Measurements from ENCODE around the gene TMEM266.
A peak's percentile ranks its signal among the peaks of the same experiment; 100 is the strongest.
"Not testable (repeated sequence)": the region's sequence is repeated elsewhere in the genome, so short reads cannot be mapped to it uniquely, and the experiment has no call there.

TMEM266 gene

DNA sequence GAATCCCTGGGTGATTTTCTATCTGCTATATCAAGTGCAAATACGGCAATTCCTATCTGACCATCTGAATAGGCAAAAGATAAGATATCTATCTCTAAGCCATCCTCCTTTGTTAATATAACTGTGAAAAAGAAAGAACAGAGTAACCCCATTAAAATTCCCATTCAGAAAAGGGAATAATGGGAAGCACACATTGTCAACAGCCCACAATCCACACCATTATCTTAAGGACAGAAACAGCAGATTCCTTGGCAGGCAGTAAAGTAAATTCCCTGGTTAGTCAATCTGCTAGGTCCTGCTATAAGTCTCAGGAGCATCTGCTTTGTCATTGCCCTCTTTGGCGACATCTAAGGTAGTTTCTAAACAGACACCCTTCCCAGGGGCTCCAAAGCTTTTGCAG, 25.7 kb upstream of the TMEM266 start:
- Histone ChIP-seq H3K9me3 (ENCODE audit: low read depth, low read length) (no peaks in the 10 kb centered on the region), H3K27ac (no peak overlapping the region), H3K36me3 (ENCODE audit: insufficient read depth, low read length) (no peaks in the 10 kb centered on the region), H3K4me3 (no peak overlapping the region), H3K9ac (ENCODE audit: insufficient read length) (no peak overlapping the region)
- TF ChIP-seq EZH2 (IDR thresholded peaks at IDR 0.05), result no peak
- TF ChIP-seq FOXP2 (optimal IDR thresholded peaks at IDR 0.05; ENCODE audit: control extremely low read depth, extremely low read length, insufficient read depth), result no peak
- no peak for TF ChIP-seq POLR2AphosphoS5 (IDR thresholded peaks at IDR 0.05; ENCODE audit: borderline replicate concordance, low read depth, low read length)
- no peak for DNase-seq (ENCODE audit: low read depth, low spot score)

- DNase-seq (ENCODE audit: low read depth, low spot score), result no peak
- Histone ChIP-seq H3K4me3 (no peak overlapping the region), H3K27ac (no peak overlapping the region), H3K9ac (ENCODE audit: insufficient read length) (no peak overlapping the region), H3K9me3 (ENCODE audit: low read depth, low read length) (no peaks in the 10 kb centered on the region), H3K36me3 (ENCODE audit: insufficient read depth, low read length) (no peaks in the 10 kb centered on the region)
- TF ChIP-seq FOXP2 (optimal IDR thresholded peaks at IDR 0.05; ENCODE audit: control extremely low read depth, extremely low read length, insufficient read depth) (no peak), POLR2AphosphoS5 (IDR thresholded peaks at IDR 0.05; ENCODE audit: borderline replicate concordance, low read depth, low read length) (no peak), EZH2 (IDR thresholded peaks at IDR 0.05) (no peak)
Measured at GRCh38 chr15:76035593-76035992, 24.2 kb upstream of the TMEM266 start.

GRCh38 chr15:76038512-76038911, 21.3 kb upstream of the TMEM266 start:
- H3K36me3 ChIP-seq (ENCODE audit: insufficient read depth, low read length), result no peaks in the 10 kb centered on the region
- no peak for TF ChIP-seq FOXP2 (optimal IDR thresholded peaks at IDR 0.05; ENCODE audit: control extremely low read depth, extremely low read length, insufficient read depth)
- TF ChIP-seq POLR2AphosphoS5 (IDR thresholded peaks at IDR 0.05; ENCODE audit: borderline replicate concordance, low read depth, low read length), result no peak
- TF ChIP-seq EZH2 (IDR thresholded peaks at IDR 0.05), result no peak
- no peak overlapping the region for H3K9ac ChIP-seq (ENCODE audit: insufficient read length)
- no peak overlapping the region for H3K27ac ChIP-seq
- H3K4me3 ChIP-seq, result no peak overlapping the region
- H3K9me3 ChIP-seq (ENCODE audit: low read depth, low read length), result no peaks in the 10 kb centered on the region
- DNase-seq (ENCODE audit: low read depth, low spot score), result no peak

DNA sequence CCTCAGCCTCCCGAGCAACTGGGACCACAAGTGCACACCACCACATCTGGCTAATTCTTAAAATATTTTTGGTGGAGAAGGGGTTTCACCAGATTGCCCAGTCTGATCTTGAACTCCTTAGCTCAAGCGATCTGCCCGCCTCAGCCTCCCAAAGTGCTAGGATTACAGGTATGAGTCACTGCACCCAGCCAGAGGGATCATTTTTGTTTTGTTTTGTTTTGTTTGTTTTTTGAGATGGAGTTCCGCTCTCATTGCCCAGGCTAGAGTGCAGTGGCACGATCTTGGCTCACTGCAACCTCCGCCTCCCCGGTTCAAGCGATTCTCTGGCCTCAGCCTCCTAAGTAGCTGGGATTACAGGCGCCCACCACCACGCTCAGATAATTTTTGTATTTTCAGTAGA, 5.6 kb upstream of the TMEM266 start:
- not testable (repeated sequence) for DNase-seq (ENCODE audit: low read depth, low spot score); H3K36me3 ChIP-seq (ENCODE audit: insufficient read depth, low read length); H3K9me3 ChIP-seq (ENCODE audit: low read depth, low read length); H3K9ac ChIP-seq (ENCODE audit: insufficient read length); H3K27ac ChIP-seq; H3K4me3 ChIP-seq

DNA sequence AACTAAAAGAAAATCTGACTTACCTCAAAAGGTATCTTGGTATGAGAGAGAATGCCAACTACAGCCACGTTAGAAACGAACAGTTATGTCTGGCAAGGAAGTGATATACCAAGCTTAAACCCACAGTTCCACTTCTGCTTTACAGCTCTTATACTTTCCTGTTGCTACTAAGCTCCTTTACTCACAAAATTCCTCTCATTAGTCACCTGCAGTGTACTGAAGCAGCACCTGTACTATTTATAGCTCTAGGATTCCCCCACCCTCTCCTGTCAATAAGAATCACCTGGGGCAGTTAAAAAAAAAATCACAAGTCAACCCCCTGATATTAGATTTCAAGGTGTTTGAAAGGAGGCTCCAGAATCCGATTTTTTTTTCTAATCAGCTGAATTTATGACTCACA, 2.9 kb upstream of the TMEM266 start:
- DNase-seq (ENCODE audit: low read depth, low spot score), result no peak
- Histone ChIP-seq H3K36me3 (ENCODE audit: insufficient read depth, low read length) (no peaks in the 10 kb centered on the region), H3K9me3 (ENCODE audit: low read depth, low read length) (no peaks in the 10 kb centered on the region), H3K4me3 (peak overlapping the region; percentile 62; the same call in 1 of the 2 replicates), H3K9ac (ENCODE audit: insufficient read length) (no peak overlapping the region), H3K27ac (no peak overlapping the region)
- TF ChIP-seq POLR2AphosphoS5 (IDR thresholded peaks at IDR 0.05; ENCODE audit: borderline replicate concordance, low read depth, low read length), result no peak
- no peak for TF ChIP-seq FOXP2 (optimal IDR thresholded peaks at IDR 0.05; ENCODE audit: control extremely low read depth, extremely low read length, insufficient read depth)
- TF ChIP-seq EZH2 (IDR thresholded peaks at IDR 0.05), result no peak

- H3K9me3 ChIP-seq (ENCODE audit: low read depth, low read length), result no peaks in the 10 kb centered on the region
- H3K27ac ChIP-seq, result no peak overlapping the region
- H3K9ac ChIP-seq (ENCODE audit: insufficient read length), result no peak overlapping the region
- no peak for TF ChIP-seq EZH2 (IDR thresholded peaks at IDR 0.05)
- no peak for TF ChIP-seq FOXP2 (optimal IDR thresholded peaks at IDR 0.05; ENCODE audit: control extremely low read depth, extremely low read length, insufficient read depth)
- no peak for TF ChIP-seq POLR2AphosphoS5 (IDR thresholded peaks at IDR 0.05; ENCODE audit: borderline replicate concordance, low read depth, low read length)
- H3K4me3 ChIP-seq, result peak overlapping the region; percentile 62
- DNase-seq (ENCODE audit: low read depth, low spot score), result no peak
- H3K36me3 ChIP-seq (ENCODE audit: insufficient read depth, low read length), result no peaks in the 10 kb centered on the region
Measured at GRCh38 chr15:76057332-76058000, 2.3 kb upstream of the TMEM266 start.

- H3K9me3 ChIP-seq (ENCODE audit: low read depth, low read length), result no peaks in the 10 kb centered on the region
- peak overlapping the region; percentile 79 for H3K4me3 ChIP-seq
- no peaks in the 10 kb centered on the region for H3K36me3 ChIP-seq (ENCODE audit: insufficient read depth, low read length)
- H3K9ac ChIP-seq (ENCODE audit: insufficient read length), result no peak overlapping the region
- no peak for TF ChIP-seq EZH2 (IDR thresholded peaks at IDR 0.05)
- no peak for TF ChIP-seq FOXP2 (optimal IDR thresholded peaks at IDR 0.05; ENCODE audit: control extremely low read depth, extremely low read length, insufficient read depth)
- no peak for TF ChIP-seq POLR2AphosphoS5 (IDR thresholded peaks at IDR 0.05; ENCODE audit: borderline replicate concordance, low read depth, low read length)
- no peak overlapping the region for H3K27ac ChIP-seq
- DNase-seq (ENCODE audit: low read depth, low spot score), result no peak
Measured at GRCh38 chr15:76058714-76059319, 968 bp upstream of the TMEM266 start.

GRCh38 chr15:76060118-76060989, 569 bp downstream of the TMEM266 start:
- TF ChIP-seq POLR2AphosphoS5 (IDR thresholded peaks at IDR 0.05; ENCODE audit: borderline replicate concordance, low read depth, low read length), result no peak
- TF ChIP-seq FOXP2 (optimal IDR thresholded peaks at IDR 0.05; ENCODE audit: control extremely low read depth, extremely low read length, insufficient read depth), result no peak
- no peak for TF ChIP-seq EZH2 (IDR thresholded peaks at IDR 0.05)
- H3K36me3 ChIP-seq (ENCODE audit: insufficient read depth, low read length), result no peaks in the 10 kb centered on the region
- peak overlapping the region; percentile 75 for H3K4me3 ChIP-seq
- H3K9me3 ChIP-seq (ENCODE audit: low read depth, low read length), result no peaks in the 10 kb centered on the region
- no peak for DNase-seq (ENCODE audit: low read depth, low spot score)
- H3K27ac ChIP-seq, result no peak overlapping the region
- H3K9ac ChIP-seq (ENCODE audit: insufficient read length), result no peak overlapping the region
